HepG2 (cell line): ENCODE data around the gene NAA15. TPM values are rescaled to one million over a fixed set of nuclear protein-coding genes. Genes with fewer than 3 reads are reported as not detected.

Source experiments
- ATAC-seq: fragments of 200-7000 bp; cut with Tn5 transposase; 3 replicates; pipeline ENCODE4 v1.9.1; 2020; ENCODE audit warnings: mild to moderate bottlenecking, moderate library complexity
- BruUV-seq: library from RNA; stranded (reverse); fragments of 400-500 nt; replicated peaks from 2 replicates; lab custom pipeline; 2021; lab: Mats Ljungman, UMichigan
- CTCF ChIA-PET: fragments of 300-600 bp; formaldehyde crosslinking; extraction: SDS; loops from one replicate; lab custom pipeline; 2021; ENCODE audit warnings: low total read pairs, inconsistent platforms, low intra/inter-chr PET ratio; lab: Yijun Ruan, JAX
- POLR2A ChIA-PET: fragments of 350-600 bp; sonication (Branson Sonifier 250); formaldehyde crosslinking; loops from one replicate; lab custom pipeline; 2020; ENCODE audit warnings: antibody characterized with exemption, inconsistent platforms; lab: Yijun Ruan, JAX
- DNase-seq: peaks from one replicate; pipeline ENCODE4 v3.0.0-alpha.2; 2015; ENCODE audit warnings: low spot score
- FAIRE-seq: peaks from 3 replicates; lab custom pipeline; 2011; peaks lifted over from hg19 to GRCh38; lab: Jason Lieb, UNC
- H2AFZ ChIP-seq: one replicate; pipeline ENCODE4 v1.6.1; 2011; ENCODE audit warnings: low read length, inconsistent platforms
- H3K27ac ChIP-seq: fragments of 300-600 bp; 3 replicates; pipeline ENCODE4 v1.8.0; 2011; ENCODE audit warnings: mixed run types, mild to moderate bottlenecking, mixed read lengths, low read length, inconsistent platforms; ENCODE audit not compliant: insufficient read depth; ENCODE audit errors: extremely low read length
- H3K27me3 ChIP-seq, 2 experiments: fragments of 200-600 bp in 1 of 2; 2 replicates in 1 of 2; 3 replicates in 1 of 2; pipeline versions ENCODE4 v1.6.0 to v1.8.0; 2011; ENCODE audit warnings: low read length in 2 of 2, mild to moderate bottlenecking in 2 of 2, moderate library complexity in 2 of 2, inconsistent platforms in 1 of 2; ENCODE audit not compliant: insufficient read depth in 2 of 2, control insufficient read depth in 1 of 2
- H3K36me3 ChIP-seq, 2 experiments: fragments of 200-600 bp in 1 of 2; replicated peaks in 1 of 2; 2 replicates in 1 of 2; 3 replicates in 1 of 2; pipeline versions ENCODE4 v1.5.1 to v1.8.0; 2011; ENCODE audit warnings: low read length in 2 of 2, inconsistent platforms in 1 of 2; ENCODE audit not compliant: insufficient read depth in 2 of 2, control insufficient read depth in 1 of 2
- H3K4me1 ChIP-seq: 2 replicates; pipeline ENCODE4 v1.5.1; 2012; ENCODE audit warnings: low read length, inconsistent platforms; ENCODE audit not compliant: insufficient read depth
- H3K4me2 ChIP-seq: 2 replicates; pipeline ENCODE4 v1.6.0; 2011; ENCODE audit warnings: low read depth, low read length, inconsistent platforms
- H3K4me3 ChIP-seq, 3 experiments: fragments of 200-600 bp in 1 of 3; sonication (generic), shearing (Covaris generic) in 1 of 3; replicated peaks in 1 of 3; 2 replicates each; pipeline ENCODE4 v1.5.1; 2011 to 2016; ENCODE audit warnings: low read length in 3 of 3, inconsistent platforms in 2 of 3, low read depth in 2 of 3, mild to moderate bottlenecking in 2 of 3, control low read depth in 1 of 3, mixed read lengths in 1 of 3; ENCODE audit not compliant: insufficient read depth in 1 of 3
- H3K79me2 ChIP-seq: one replicate; pipeline ENCODE4 v1.6.1; 2011; ENCODE audit warnings: low read length, inconsistent platforms; ENCODE audit not compliant: insufficient read depth
- H3K9ac ChIP-seq: 2 replicates; pipeline ENCODE4 v1.6.0; 2011; ENCODE audit warnings: mild to moderate bottlenecking, low read depth, low read length, inconsistent platforms; ENCODE audit not compliant: insufficient read depth
- H3K9me3 ChIP-seq: 2 replicates; pipeline ENCODE4 v1.5.1; 2012; ENCODE audit warnings: mild to moderate bottlenecking, low read length
- H4K20me1 ChIP-seq: 2 replicates; pipeline ENCODE4 v1.6.0; 2011; ENCODE audit warnings: inconsistent platforms, mild to moderate bottlenecking, low read length, moderate library complexity; ENCODE audit not compliant: insufficient read depth
- FOXA3 ChIP-seq: IDR thresholded peaks from 2 replicates; pipeline ENCODE4 v1.6.1; 2016; ENCODE audit warnings: missing genetic modification reagents, missing compliant biosample characterization
- FOXP1 ChIP-seq, 2 experiments: fragments of 450-650 bp in 1 of 2; IDR thresholded peaks; 2 replicates each; pipeline ENCODE4 v1.6.1; 2017 to 2018; ENCODE audit warnings: antibody characterized with exemption in 1 of 2
- KAT2B ChIP-seq: fragments of 150-350 bp; IDR thresholded peaks from 2 replicates; pipeline ENCODE4 v1.6.1; 2014; ENCODE audit warnings: low read depth, low read length, borderline replicate concordance
- KLF12 ChIP-seq: sonication (generic); formaldehyde crosslinking; IDR thresholded peaks from 2 replicates; pipeline ENCODE4 v1.4.0; 2020; ENCODE audit warnings: missing genetic modification reagents, borderline replicate concordance
- WIZ ChIP-seq: sonication (generic); formaldehyde crosslinking; IDR thresholded peaks from 2 replicates; pipeline ENCODE4 v1.5.1; 2020; ENCODE audit warnings: mild to moderate bottlenecking, missing genetic modification reagents
- WGBS: methylation state at CpG from one replicate; pipeline ENCODE4 v1.1.6; 2017; ENCODE audit warnings: low lambda C conversion rate; 5-methylcytosine and 5-hydroxymethylcytosine counted together
- in situ Hi-C: cut with HindIII; loops from 2 replicates; pipeline ENCODE4 v1.10.0; 2017; ENCODE audit warnings: low pct_unique_long_range_greater_than_20kb; ENCODE audit not compliant: extremely low pct_ligation_motif_present
- intact Hi-C: fragments of 100-400 bp; cut with micrococcal nuclease; formaldehyde crosslinking; loops from one replicate; pipeline ENCODE4 v1.10.0; 2022; ENCODE audit not compliant: unreplicated experiment
- polyA plus RNA-seq, 8 experiments: library from polyadenylated mRNA; depleted of rRNA in 3 of 8; stranded (reverse) in 7 of 8; unstranded in 1 of 8; fragments of >200 nt; fragmentation: Illumina TruSeq in 4 of 8; extraction: Trizol in 4 of 8; gene quantifications; 2 replicates each; pipeline versions ENCODE4 v1.2.1 to v1.2.3, GENCODE V29; 2011 to 2016; ENCODE audit warnings: low read depth in 4 of 8, missing spikeins in 1 of 8, mixed read lengths in 1 of 8; ENCODE audit not compliant: insufficient read depth in 1 of 8
- total RNA-seq, 5 experiments: library from RNA; depleted of rRNA; stranded (reverse); fragments of >200 nt; fragmentation: Illumina TruSeq; extraction: Trizol; gene quantifications; 2 replicates each; pipeline ENCODE4 v1.2.3, GENCODE V29; 2016; ENCODE audit warnings: low read depth in 1 of 5
- TF ChIP-seq, protein P1 (sequence below): sonication (generic); formaldehyde crosslinking; IDR thresholded peaks from 2 replicates; pipeline ENCODE4 v1.9.0; 2021; ENCODE audit warnings: missing genetic modification reagents, borderline replicate concordance
- TF ChIP-seq, protein P2 (sequence below): sonication (generic); formaldehyde crosslinking; IDR thresholded peaks from 2 replicates; pipeline ENCODE4 v1.5.1; 2020; ENCODE audit warnings: mild to moderate bottlenecking, missing genetic modification reagents, borderline replicate concordance
- TF ChIP-seq, protein P3 (sequence below): IDR thresholded peaks from 2 replicates; pipeline ENCODE4 v1.6.1; 2016; ENCODE audit warnings: low read depth, borderline replicate concordance

The NAA15 gene
- total and polyA plus RNA-seq, 2 of the 13 experiments (the other 11 are each of a cell fraction or from before 2014, with no cell fraction given): 6.2 to 50.2 TPM

DNA sequence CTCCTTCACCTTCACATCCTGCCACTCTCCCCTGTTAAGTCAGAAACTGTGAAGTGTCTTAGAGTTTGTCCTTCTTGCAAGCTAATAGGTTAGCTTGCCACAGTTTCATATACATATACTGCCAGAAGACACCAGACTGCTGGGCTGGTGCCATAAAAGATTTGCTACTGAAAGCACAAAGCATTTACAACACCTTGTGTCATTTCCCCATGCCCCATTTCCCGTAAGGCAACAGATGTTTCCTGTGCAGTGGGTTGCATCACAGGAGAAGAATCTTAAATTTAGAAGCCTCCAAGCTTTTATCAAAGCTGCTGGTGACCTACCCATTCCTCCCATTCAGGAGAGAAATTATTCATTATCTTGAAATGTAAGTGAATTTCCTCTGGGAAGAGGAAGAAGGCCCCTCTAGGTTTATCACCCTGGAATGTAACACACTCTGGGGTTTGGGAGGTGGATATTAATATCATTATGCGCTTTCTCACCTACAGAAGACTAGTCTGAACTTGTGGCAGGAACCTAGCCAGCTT, 118.1 kb downstream of the NAA15 start (continued):
- TF ChIP-seq, protein P1, sequence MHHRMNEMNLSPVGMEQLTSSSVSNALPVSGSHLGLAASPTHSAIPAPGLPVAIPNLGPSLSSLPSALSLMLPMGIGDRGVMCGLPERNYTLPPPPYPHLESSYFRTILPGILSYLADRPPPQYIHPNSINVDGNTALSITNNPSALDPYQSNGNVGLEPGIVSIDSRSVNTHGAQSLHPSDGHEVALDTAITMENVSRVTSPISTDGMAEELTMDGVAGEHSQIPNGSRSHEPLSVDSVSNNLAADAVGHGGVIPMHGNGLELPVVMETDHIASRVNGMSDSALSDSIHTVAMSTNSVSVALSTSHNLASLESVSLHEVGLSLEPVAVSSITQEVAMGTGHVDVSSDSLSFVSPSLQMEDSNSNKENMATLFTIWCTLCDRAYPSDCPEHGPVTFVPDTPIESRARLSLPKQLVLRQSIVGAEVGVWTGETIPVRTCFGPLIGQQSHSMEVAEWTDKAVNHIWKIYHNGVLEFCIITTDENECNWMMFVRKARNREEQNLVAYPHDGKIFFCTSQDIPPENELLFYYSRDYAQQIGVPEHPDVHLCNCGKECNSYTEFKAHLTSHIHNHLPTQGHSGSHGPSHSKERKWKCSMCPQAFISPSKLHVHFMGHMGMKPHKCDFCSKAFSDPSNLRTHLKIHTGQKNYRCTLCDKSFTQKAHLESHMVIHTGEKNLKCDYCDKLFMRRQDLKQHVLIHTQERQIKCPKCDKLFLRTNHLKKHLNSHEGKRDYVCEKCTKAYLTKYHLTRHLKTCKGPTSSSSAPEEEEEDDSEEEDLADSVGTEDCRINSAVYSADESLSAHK (CRISPR knock-in tag): no peak

DNA sequence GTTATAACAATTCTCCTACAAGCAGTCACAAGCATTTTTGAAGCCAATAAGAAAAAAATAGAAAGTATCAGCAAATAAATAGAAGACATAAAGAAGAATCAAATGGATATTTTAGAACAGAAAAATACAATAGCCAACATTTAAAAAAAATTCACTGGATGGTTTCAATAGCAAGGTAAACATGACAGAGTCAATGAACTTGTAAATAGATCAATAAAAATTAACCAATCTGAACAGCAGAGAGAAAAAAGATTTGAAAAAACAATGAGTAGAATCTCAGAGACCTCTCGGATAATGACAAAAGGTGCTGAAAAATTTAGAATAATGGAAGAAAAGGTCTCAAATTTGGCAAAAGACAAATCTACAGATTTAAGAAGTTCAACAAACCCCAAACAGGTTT, 119.3 kb downstream of the NAA15 start:
- Histone ChIP-seq H3K36me3 (no peaks in the 10 kb centered on the region), H3K4me3 (no peak overlapping the region), H3K27ac (no peak overlapping the region), H2AFZ (no peak overlapping the region), H3K9me3 (no peaks in the 10 kb centered on the region)
- BruUV-seq: no TSS peak
- intact Hi-C loops: no loop called here
- TF ChIP-seq FOXA3 (peak; percentile 34; the same call in 1 of the 2 replicates), FOXP1 (IDR thresholded peaks at IDR 0.05) (no peak), FOXP1 (CRISPR knock-in tag; IDR thresholded peaks at IDR 0.05) (peak; percentile 47; the same call in 1 of the 2 replicates), WIZ (CRISPR knock-in tag) (no peak), KAT2B (peak; percentile 56; the same call in 1 of the 2 replicates), KLF12 (no peak)
- TF ChIP-seq, protein P2, sequence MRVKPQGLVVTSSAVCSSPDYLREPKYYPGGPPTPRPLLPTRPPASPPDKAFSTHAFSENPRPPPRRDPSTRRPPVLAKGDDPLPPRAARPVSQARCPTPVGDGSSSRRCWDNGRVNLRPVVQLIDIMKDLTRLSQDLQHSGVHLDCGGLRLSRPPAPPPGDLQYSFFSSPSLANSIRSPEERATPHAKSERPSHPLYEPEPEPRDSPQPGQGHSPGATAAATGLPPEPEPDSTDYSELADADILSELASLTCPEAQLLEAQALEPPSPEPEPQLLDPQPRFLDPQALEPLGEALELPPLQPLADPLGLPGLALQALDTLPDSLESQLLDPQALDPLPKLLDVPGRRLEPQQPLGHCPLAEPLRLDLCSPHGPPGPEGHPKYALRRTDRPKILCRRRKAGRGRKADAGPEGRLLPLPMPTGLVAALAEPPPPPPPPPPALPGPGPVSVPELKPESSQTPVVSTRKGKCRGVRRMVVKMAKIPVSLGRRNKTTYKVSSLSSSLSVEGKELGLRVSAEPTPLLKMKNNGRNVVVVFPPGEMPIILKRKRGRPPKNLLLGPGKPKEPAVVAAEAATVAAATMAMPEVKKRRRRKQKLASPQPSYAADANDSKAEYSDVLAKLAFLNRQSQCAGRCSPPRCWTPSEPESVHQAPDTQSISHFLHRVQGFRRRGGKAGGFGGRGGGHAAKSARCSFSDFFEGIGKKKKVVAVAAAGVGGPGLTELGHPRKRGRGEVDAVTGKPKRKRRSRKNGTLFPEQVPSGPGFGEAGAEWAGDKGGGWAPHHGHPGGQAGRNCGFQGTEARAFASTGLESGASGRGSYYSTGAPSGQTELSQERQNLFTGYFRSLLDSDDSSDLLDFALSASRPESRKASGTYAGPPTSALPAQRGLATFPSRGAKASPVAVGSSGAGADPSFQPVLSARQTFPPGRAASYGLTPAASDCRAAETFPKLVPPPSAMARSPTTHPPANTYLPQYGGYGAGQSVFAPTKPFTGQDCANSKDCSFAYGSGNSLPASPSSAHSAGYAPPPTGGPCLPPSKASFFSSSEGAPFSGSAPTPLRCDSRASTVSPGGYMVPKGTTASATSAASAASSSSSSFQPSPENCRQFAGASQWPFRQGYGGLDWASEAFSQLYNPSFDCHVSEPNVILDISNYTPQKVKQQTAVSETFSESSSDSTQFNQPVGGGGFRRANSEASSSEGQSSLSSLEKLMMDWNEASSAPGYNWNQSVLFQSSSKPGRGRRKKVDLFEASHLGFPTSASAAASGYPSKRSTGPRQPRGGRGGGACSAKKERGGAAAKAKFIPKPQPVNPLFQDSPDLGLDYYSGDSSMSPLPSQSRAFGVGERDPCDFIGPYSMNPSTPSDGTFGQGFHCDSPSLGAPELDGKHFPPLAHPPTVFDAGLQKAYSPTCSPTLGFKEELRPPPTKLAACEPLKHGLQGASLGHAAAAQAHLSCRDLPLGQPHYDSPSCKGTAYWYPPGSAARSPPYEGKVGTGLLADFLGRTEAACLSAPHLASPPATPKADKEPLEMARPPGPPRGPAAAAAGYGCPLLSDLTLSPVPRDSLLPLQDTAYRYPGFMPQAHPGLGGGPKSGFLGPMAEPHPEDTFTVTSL (CRISPR knock-in tag): no peak
- TF ChIP-seq, protein P3, sequence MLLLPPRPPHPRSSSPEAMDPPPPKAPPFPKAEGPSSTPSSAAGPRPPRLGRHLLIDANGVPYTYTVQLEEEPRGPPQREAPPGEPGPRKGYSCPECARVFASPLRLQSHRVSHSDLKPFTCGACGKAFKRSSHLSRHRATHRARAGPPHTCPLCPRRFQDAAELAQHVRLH (CRISPR knock-in tag): no peak
- TF ChIP-seq, all 625 proteins: peak for 3
- no peak overlapping the region for H3K9ac ChIP-seq
- ATAC-seq (no peak), DNase-seq (no peak), FAIRE-seq (no peak)
- ChIA-PET POLR2A (no interaction called here), CTCF (no interaction called here)
- WGBS: 81% methylated on average over 1 of the region's 1 CpG
- no peaks in the 10 kb centered on the region for H3K79me2 ChIP-seq
- H3K27me3 ChIP-seq: no peaks in the 10 kb centered on the region
- in situ Hi-C loops: no loop called here
- H3K4me1 ChIP-seq: no peaks in the 10 kb centered on the region; the same call in 1 of the 2 replicates
- H3K4me2 ChIP-seq: no peak overlapping the region
- H4K20me1 ChIP-seq: 0 out of 2 replicates have a peak, but pooled peaks cover under 1% of the 10 kb centered on the region
